ENCODE measurements around the gene GOLGA6C. TPM values are rescaled to one million over a fixed set of nuclear protein-coding genes. Genes with fewer than 3 reads are reported as not detected.
"Not testable (repeated sequence)": the region's sequence is repeated elsewhere in the genome, so short reads cannot be mapped to it uniquely, and the experiment has no call there.

Gene GOLGA6C
- total RNA-seq, 2 experiments from 2014 or later: not detected

- H3K36me3 Mint-ChIP-seq (ENCODE audit: low read depth): no peaks in the 10 kb centered on the region
- H3K27me3 Mint-ChIP-seq: peaks cover 12% of the 10 kb centered on the region
- ATAC-seq: no peak
- intact Hi-C loops (cut with micrococcal nuclease): no loop called here
- ChIA-PET CTCF (no interaction called here), POLR2A (no interaction called here)
- no peak overlapping the region for H3K4me3 Mint-ChIP-seq
- no peak for TF ChIP-seq CTCF (IDR thresholded peaks at IDR 0.05)
- no peaks in the 10 kb centered on the region for H3K4me1 Mint-ChIP-seq (ENCODE audit: low read depth)
- no peak overlapping the region for H3K27ac Mint-ChIP-seq
- DNase-seq: no peak
- H3K9me3 Mint-ChIP-seq: no peaks in the 10 kb centered on the region
Observed at GRCh38 chr15:75235760-75236729, 22.1 kb upstream of the GOLGA6C start.

GRCh38 chr15:75237316-75237982, 20.7 kb upstream of the GOLGA6C start:
- DNase-seq (no peak), ATAC-seq (no peak)
- H3K4me1 Mint-ChIP-seq (ENCODE audit: low read depth): no peaks in the 10 kb centered on the region
- no peaks in the 10 kb centered on the region for H3K36me3 Mint-ChIP-seq (ENCODE audit: low read depth)
- H3K9me3 Mint-ChIP-seq: no peaks in the 10 kb centered on the region
- POLR2A ChIA-PET: no interaction called here
- intact Hi-C loops (cut with micrococcal nuclease): no loop called here
- TF ChIP-seq CTCF (IDR thresholded peaks at IDR 0.05): no peak
- CTCF ChIA-PET: no interaction called here
- peaks cover 5% of the 10 kb centered on the region for H3K27me3 Mint-ChIP-seq
- H3K27ac Mint-ChIP-seq: no peak overlapping the region
- H3K4me3 Mint-ChIP-seq: no peak overlapping the region

- ATAC-seq (no peak), DNase-seq (no peak)
- no peak overlapping the region for H3K4me3 Mint-ChIP-seq
- CTCF ChIA-PET: no interaction called here
- no peak for TF ChIP-seq CTCF (IDR thresholded peaks at IDR 0.05)
- H3K27me3 Mint-ChIP-seq: peaks cover 2% of the 10 kb centered on the region
- no peak overlapping the region for H3K27ac Mint-ChIP-seq
- H3K36me3 Mint-ChIP-seq (ENCODE audit: low read depth): no peaks in the 10 kb centered on the region
- H3K9me3 Mint-ChIP-seq: no peaks in the 10 kb centered on the region
- no peaks in the 10 kb centered on the region for H3K4me1 Mint-ChIP-seq (ENCODE audit: low read depth)
- intact Hi-C loops (cut with micrococcal nuclease): no loop called here
- POLR2A ChIA-PET: no interaction called here
Observed at GRCh38 chr15:75238150-75238549, 20.0 kb upstream of the GOLGA6C start.

GRCh38 chr15:75245741-75246140, 12.4 kb upstream of the GOLGA6C start:
- H3K4me3 Mint-ChIP-seq; H3K36me3 Mint-ChIP-seq (ENCODE audit: low read depth); intact Hi-C loops (cut with micrococcal nuclease); POLR2A ChIA-PET; ATAC-seq; H3K27ac Mint-ChIP-seq; H3K27me3 Mint-ChIP-seq; H3K9me3 Mint-ChIP-seq; DNase-seq; CTCF ChIA-PET; H3K4me1 Mint-ChIP-seq (ENCODE audit: low read depth): not testable (repeated sequence)

- H3K9me3 Mint-ChIP-seq; H3K4me1 Mint-ChIP-seq (ENCODE audit: low read depth); H3K36me3 Mint-ChIP-seq (ENCODE audit: low read depth); POLR2A ChIA-PET; H3K4me3 Mint-ChIP-seq; H3K27me3 Mint-ChIP-seq; CTCF ChIA-PET; H3K27ac Mint-ChIP-seq; ATAC-seq; intact Hi-C loops (cut with micrococcal nuclease); DNase-seq: not testable (repeated sequence)
Observed at GRCh38 chr15:75248991-75249390, 9.1 kb upstream of the GOLGA6C start.

GRCh38 chr15:75249726-75250125, 8.4 kb upstream of the GOLGA6C start:
- Mint-ChIP-seq H3K4me3 (no peak overlapping the region), H3K27me3 (peaks cover 9% of the 10 kb centered on the region), H3K36me3 (ENCODE audit: low read depth) (no peaks in the 10 kb centered on the region), H3K27ac (no peak overlapping the region), H3K9me3 (no peaks in the 10 kb centered on the region), H3K4me1 (ENCODE audit: low read depth) (no peaks in the 10 kb centered on the region)
- POLR2A ChIA-PET: interaction anchor here (0.6 kb wide), 1 partner anchor 510 kb away, joined by 3 read pairs; no protein-coding TSS in a partner anchor
- intact Hi-C loops (cut with micrococcal nuclease): no loop called here
- CTCF ChIA-PET: no interaction called here
- no peak for ATAC-seq
- no peak for DNase-seq
- no peak for TF ChIP-seq CTCF (IDR thresholded peaks at IDR 0.05)

GRCh38 chr15:75251343-75251742, 6.8 kb upstream of the GOLGA6C start:
- H3K4me1 Mint-ChIP-seq (ENCODE audit: low read depth); H3K4me3 Mint-ChIP-seq; H3K27me3 Mint-ChIP-seq; H3K27ac Mint-ChIP-seq; POLR2A ChIA-PET; CTCF ChIA-PET; DNase-seq; intact Hi-C loops (cut with micrococcal nuclease); ATAC-seq; H3K36me3 Mint-ChIP-seq (ENCODE audit: low read depth); H3K9me3 Mint-ChIP-seq: not testable (repeated sequence)

GRCh38 chr15:75252285-75252684, 5.8 kb upstream of the GOLGA6C start:
- DNase-seq; CTCF ChIA-PET; H3K36me3 Mint-ChIP-seq (ENCODE audit: low read depth); H3K4me1 Mint-ChIP-seq (ENCODE audit: low read depth); H3K9me3 Mint-ChIP-seq; ATAC-seq; H3K27me3 Mint-ChIP-seq; POLR2A ChIA-PET; H3K27ac Mint-ChIP-seq; H3K4me3 Mint-ChIP-seq; intact Hi-C loops (cut with micrococcal nuclease): not testable (repeated sequence)
